ENCODE results near the gene CCNF.

Gene CCNF

DNA sequence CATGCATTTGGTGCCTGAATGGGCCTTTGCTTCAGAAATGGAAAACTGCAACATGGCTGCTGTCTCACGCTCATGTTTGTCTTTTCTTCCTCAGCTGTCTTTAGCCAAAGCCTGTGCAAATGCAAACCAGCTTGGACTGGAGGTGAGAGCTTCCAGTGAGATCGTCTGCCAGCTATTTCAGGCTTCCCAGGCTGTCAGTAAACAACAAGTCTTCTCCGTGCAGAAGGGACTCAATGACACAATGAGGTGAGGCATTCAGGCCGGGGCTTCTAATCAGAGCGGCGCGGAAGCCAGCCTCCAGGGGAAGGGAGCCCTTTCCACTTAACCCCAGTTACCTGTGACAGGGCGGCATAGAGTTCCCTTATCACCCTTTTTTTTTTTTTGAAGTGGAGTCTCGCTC, 14.3 kb downstream of the CCNF start:
- TF ChIP-seq, protein P1, sequence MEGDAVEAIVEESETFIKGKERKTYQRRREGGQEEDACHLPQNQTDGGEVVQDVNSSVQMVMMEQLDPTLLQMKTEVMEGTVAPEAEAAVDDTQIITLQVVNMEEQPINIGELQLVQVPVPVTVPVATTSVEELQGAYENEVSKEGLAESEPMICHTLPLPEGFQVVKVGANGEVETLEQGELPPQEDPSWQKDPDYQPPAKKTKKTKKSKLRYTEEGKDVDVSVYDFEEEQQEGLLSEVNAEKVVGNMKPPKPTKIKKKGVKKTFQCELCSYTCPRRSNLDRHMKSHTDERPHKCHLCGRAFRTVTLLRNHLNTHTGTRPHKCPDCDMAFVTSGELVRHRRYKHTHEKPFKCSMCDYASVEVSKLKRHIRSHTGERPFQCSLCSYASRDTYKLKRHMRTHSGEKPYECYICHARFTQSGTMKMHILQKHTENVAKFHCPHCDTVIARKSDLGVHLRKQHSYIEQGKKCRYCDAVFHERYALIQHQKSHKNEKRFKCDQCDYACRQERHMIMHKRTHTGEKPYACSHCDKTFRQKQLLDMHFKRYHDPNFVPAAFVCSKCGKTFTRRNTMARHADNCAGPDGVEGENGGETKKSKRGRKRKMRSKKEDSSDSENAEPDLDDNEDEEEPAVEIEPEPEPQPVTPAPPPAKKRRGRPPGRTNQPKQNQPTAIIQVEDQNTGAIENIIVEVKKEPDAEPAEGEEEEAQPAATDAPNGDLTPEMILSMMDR (IDR thresholded peaks at IDR 0.05; ENCODE audit: control extremely low read depth, extremely low read depth, low read depth, missing control alignments): no peak
- CTCF ChIA-PET: interaction anchor here (1.0 to 3.2 kb wide), 3 partner anchors 20 to 103 kb away, joined by 4 to 12 read pairs (median 5); partner anchors contain the start of gene ABCA3
- no peak for DNase-seq (ENCODE audit: extremely low spot score)
- POLR2A ChIA-PET: interaction anchor here (0.7 kb wide), 1 partner anchor 14 kb away, joined by 3 read pairs; no protein-coding TSS in a partner anchor

DNA sequence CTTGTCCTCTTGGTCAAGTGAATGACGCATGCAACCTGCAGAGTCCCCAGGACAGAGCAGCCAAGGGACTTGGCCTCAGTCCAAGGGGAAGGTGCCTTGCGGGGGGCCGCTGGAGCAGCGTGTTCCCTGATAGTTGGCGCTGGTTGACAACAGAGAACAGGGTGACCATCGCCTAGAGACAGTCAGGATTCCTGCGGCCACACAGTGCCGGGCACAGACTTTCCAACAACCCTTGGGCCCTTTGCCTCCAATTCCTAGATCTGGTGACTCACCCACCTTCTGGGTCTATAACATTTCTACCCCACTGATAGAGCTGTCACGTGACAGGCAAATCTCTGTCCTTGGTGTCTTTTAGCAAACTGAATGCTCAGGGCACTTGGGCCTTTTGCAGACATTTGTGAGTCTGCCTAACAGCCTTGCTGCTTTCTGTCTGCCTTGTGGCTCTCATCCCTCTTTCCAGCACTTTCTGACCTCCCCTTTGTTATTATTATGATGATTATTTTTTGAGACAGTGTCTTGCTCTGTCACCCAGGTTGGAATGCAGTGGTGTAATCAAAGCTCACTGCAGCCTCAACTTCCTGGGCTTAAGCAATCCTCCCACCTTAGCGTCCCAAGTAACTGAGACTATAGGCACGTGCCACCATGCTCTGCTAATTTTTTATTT, 18.8 kb downstream of the CCNF start:
- ChIA-PET POLR2A (no interaction called here), CTCF (interaction anchor here (0.6 to 1.2 kb wide), 2 partner anchors 25 to 53 kb away, joined by 3 read pairs; no protein-coding TSS in a partner anchor)
- DNase-seq (ENCODE audit: extremely low spot score): no peak
- TF ChIP-seq, protein P1 (IDR thresholded peaks at IDR 0.05; ENCODE audit: control extremely low read depth, extremely low read depth, low read depth, missing control alignments): no peak

DNA sequence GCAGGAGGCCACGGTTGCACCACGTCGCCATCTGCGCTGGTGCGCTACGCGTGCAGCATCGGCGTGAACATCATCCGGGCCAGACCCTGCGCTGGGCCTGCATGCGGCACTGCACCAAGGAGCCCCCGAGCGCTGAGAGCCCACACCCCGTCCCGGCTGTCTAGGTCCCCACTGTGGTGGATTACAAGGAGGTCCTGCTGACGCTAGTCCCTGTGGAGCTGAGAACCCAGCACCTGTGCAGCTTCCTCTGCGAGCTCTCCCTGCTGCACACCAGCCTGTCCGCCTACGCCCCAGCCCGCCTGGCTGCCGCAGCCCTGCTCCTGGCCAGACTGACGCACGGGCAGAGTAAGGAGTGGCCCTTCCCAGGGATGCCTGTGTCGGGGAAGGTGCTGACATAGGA, 19.9 kb downstream of the CCNF start:
- TF ChIP-seq, protein P1 (IDR thresholded peaks at IDR 0.05; ENCODE audit: control extremely low read depth, extremely low read depth, low read depth, missing control alignments): no peak
- no peak for DNase-seq (ENCODE audit: extremely low spot score)
- CTCF ChIA-PET: interaction anchor here (0.6 kb wide), 1 partner anchor 26 kb away, joined by 3 read pairs; no protein-coding TSS in a partner anchor
- POLR2A ChIA-PET: no interaction called here

DNA sequence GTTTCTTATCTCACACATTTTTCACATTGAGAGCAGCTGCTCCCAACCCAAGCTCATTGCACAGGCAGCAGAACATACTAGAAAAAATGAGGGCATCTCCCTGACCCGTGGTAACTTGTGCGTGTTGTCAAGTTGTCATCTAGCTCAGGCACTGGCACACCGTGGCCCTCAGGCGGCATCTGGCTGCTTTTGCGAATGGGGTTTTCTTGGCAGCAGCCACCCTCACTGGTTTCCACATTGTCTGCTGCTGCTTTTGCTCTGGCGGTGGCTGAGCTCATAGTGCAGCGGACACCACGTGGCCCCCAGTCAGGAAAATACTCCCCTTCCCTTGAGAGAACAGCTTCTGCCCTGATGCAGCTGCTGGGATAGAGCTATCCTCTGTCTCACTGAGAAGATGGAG, 21.3 kb downstream of the CCNF start:
- ChIA-PET CTCF (interaction anchor here (1.0 to 1.4 kb wide), 2 partner anchors 9 to 21 kb away, joined by 3 to 4 read pairs; partner anchors contain the start of genes CCNF and TEDC2), POLR2A (no interaction called here)
- DNase-seq (ENCODE audit: extremely low spot score): no peak
- TF ChIP-seq, protein P1 (IDR thresholded peaks at IDR 0.05; ENCODE audit: control extremely low read depth, extremely low read depth, low read depth, missing control alignments): no peak

DNA sequence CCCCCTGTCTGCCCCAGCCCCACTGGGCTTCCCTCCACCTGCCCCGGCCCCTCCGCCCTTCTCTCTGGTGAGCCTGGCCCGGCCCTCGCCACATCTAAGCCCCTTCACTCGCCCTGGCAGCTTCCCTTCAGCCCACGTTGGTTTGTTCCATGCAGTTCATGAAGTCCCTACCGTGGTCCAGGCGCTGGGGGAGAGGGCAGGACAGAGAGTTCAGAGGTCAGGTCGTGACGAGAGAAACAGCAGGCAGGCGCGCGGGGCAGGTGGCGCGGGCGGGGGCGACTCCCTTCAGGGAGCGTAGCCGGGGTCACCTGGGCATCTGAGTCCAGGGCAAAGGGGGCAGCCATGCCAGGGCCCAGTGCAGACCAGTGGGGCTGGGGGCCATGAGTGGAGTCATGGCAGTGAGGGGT, 21.7 kb downstream of the CCNF start:
- TF ChIP-seq, protein P1 (IDR thresholded peaks at IDR 0.05; ENCODE audit: control extremely low read depth, extremely low read depth, low read depth, missing control alignments): no peak
- CTCF ChIA-PET: interaction anchor here (1.0 kb wide), 1 partner anchor 8 kb away, joined by 4 read pairs; the partner anchor contains the start of gene TEDC2
- POLR2A ChIA-PET: no interaction called here
- no peak for DNase-seq (ENCODE audit: extremely low spot score)

DNA sequence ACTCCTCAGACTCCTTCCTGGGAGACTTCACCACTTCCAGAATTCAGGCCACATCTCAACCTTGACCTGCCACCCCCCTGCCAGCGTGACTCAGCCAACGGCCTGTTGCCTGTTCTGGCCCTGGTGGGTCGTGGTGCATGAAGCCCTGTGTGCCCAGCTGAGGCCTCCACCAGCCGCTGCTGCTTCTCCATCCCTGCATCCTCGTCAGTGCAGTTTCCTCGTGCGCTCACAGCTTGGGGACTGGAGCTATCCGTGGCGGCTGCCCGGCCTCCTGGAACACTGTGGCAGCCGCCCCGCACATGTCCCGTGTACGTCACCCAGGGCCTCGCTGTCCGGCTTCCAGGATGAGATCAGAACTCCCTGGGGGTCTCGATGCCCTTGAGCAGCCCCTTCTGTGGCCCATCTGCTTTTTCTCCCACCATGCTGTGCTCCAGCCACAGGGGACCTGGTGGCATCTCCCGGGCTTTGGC, 22.6 kb downstream of the CCNF start:
- no peak for DNase-seq (ENCODE audit: extremely low spot score)
- ChIA-PET CTCF (interaction anchor here (1.0 kb wide), 1 partner anchor 23 kb away, joined by 3 read pairs; the partner anchor contains the start of gene TBC1D24), POLR2A (no interaction called here)
- TF ChIP-seq, protein P1 (IDR thresholded peaks at IDR 0.05; ENCODE audit: control extremely low read depth, extremely low read depth, low read depth, missing control alignments): no peak
